Stimulated activated CD8-positive, alpha-beta memory T cell treated with anti-CD3 and anti-CD28 coated beads, Interleukin-12 subunit alpha, Interleukin-12 subunit beta, amount 100 ng/mL, for 4 hours (primary cell): ENCODE measurements around the gene MICALL1.
"Not testable (repeated sequence)": the region's sequence is repeated elsewhere in the genome, so short reads cannot be mapped to it uniquely, and the experiment has no call there.

Experiments used
- DNase-seq: peaks from one replicate; pipeline ENCODE4 v3.0.0-alpha.2; 2020; ENCODE audit warnings: low read depth

MICALL1 gene

DNA sequence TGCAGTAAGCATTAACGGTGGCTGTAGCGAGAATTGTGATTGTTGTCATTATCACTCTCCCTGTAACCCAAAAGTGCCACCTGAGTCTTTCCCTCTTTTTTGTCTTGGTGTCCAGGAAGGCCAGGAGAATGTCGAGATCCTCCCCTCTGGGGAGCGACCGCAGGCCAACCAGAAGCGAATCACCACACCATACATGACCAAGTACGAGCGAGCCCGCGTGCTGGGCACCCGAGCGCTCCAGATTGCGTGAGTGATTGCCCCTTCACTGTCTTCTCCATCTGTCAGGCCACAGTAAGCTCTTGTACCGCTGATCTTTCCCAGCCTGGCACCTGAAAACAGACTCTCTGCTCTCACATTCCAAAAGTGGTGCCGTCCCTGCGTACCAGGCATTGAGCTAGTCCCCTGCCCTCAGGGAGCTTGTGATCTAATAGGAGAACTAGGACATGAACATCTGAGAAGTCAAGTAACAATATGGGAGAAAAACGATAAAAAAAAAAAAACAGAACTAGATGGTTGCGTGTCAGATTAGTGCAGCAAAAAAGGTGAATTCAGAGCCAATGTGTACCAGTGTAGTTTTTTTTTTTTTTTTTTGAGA lies 53.2 kb downstream of the MICALL1 start:
- DNase-seq = no peak

DNA sequence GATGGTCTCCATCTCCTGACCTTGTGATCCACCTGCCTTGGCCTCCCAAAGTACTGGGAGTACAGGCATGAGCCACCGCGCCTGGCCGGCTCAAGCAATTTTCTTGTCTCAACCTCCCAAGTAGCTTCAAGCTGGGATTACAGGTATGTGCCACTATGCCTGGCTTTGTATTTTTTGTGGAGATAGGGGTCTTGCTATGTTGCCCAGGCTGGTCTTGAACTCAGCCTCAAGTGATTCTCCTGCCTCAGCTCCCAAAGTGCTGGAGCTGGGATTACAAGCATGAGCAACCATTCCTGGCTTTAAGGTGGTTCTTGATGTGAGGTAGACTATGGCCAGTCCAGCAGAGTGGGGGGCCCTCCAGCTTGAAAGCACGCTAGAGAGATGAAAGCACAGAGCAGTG lies 55.0 kb downstream of the MICALL1 start:
- DNase-seq = no peak

DNA sequence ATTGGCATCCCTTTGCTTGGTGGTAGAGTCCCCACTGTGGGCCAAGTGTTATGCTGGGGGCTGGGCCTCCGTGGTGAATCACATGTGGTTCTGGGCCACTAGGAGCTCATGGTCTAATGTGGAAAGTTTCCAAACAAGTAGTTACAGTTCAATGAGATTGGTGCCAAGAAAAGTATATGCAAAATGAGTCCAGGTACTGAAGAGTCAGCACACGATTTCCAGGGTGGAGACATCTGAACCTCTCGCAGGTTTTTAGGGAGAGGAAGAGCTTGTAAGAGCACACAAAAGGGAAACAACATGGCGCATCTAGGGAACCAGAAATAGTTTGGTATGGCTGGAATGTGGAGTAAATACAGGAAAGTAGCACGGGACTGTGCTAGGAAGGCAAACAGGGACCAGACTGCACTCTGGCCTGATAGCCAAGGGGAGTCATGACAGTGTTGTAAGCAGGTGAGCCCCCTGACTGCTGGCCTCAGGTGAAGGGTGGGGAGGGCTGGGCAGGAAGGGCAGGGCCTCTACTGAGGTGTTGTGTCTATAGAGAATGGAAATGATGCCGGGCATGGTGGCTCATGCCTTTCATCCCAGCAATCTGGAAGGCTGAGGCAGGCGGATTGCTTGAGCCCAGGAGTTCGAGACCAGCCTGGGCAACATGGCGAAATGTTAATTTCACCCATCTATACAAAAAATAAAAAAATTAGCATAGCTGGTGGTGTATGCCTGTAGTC lies 60.0 kb downstream of the MICALL1 start:
- DNase-seq = no peak

DNA sequence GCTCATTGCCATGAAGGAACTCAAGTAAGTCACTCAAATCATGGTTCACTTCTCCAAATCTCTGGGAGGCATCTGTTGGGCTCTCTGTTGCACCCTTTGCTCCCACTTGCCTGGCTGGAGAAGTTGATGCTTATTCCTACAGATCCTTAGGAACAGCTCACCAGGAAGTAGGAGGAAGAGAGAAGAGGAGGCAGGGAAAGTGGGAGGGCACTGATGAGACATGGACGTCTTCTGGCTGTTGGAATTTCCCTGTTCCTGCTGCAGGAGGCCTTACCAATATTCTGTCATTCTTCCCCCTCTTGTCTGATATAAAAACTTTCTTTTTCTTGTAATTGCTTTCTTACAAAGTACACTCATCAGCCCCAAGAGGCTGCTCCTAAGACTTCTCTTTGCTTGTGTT lies 61.0 kb downstream of the MICALL1 start:
- no peak for DNase-seq

DNA sequence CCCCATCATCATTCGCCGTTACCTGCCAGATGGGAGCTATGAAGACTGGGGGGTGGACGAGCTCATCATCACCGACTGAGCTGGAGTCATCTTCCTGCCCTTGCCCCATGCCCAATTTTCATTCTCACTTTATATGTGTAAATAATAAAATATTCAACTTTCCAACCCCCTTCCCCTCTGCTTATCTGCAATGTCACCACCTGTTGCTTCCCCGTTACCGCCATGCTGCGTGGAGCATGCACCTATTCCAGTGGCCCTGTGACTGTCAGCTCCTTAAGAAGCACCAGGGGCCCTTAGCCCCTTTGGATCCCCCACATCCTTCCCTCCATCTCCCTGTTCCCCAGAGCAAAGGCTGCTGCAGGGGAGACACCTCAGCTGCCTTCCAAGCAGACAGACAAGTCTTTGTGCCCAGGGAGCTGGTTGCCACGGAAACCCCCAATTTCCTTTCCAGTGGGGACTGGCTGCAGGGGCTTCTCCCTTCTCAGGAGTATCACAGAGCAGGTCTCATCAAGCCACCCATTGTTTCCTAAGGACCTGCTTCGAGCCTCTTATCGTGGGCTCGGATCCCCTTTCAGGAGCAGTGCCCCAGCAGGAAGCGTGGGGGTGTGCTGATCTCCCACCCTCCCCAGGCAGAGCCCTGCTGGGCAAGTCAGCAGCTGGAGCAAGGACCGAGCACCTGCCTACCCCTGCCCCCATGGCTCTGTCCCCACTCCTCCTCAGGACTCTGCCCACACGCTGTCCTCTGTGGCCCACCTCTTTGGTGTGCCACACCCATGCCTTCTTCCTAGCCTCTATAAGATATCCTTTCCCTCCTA lies 61.7 kb downstream of the MICALL1 start:
- no peak for DNase-seq

DNA sequence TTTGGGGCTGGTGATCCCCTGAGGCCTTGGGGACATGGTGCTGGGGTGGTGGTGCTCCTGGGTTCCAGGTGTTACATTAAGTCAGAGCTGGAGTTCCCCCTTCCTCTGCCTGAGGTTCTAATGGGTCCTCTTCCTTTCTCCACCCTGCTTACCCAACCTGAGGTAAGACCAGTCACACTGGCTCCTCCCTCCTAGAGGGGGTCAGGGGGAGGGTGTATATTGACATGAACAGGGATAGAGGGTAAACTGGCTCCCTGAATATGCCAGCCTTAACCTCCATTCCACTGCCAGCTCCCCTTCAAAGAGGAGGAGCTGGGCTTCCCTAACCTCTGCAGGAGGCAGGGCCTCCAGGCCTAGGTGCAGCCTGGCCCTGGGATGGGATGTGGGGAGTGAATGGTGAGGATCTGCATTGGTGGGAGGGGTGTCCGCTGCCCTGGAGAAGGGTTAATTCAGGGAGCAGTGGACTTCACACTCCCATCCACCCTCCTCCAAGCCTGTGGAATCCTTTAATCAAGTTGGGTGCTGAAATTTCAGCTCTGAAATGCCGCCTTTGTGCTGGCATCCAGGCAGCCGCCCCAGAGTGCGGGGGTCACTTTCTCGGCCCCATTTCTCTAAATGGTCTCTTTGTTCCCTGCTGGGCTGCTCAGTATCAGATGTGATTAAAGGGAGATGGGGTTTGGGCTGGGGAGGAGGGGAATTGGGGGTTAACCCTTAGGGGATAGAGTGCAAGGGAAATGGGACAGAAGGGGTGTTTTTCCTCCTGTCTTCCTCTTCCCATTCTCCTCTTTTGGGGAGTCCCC lies 62.6 kb downstream of the MICALL1 start:
- DNase-seq = no peak

DNA sequence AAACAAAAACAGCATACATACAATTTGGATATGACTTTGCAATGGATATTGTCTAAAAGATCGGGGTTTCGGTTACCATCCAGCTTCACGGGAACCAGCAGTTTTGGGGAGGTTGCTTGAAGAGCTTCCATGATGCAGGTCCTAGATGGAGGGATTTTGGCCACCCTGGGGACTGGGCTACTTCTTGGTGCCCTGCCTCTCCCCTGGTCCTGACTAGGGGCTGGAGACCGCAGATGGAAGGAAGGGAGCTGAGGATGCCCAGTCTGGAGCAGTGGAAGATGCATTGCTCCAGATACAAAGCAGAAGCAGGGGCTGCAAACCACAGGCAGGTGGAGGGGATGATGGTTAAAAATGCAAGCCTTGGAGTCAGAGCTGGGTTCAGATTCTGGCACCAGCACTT lies 64.8 kb downstream of the MICALL1 start:
- DNase-seq = no peak

DNA sequence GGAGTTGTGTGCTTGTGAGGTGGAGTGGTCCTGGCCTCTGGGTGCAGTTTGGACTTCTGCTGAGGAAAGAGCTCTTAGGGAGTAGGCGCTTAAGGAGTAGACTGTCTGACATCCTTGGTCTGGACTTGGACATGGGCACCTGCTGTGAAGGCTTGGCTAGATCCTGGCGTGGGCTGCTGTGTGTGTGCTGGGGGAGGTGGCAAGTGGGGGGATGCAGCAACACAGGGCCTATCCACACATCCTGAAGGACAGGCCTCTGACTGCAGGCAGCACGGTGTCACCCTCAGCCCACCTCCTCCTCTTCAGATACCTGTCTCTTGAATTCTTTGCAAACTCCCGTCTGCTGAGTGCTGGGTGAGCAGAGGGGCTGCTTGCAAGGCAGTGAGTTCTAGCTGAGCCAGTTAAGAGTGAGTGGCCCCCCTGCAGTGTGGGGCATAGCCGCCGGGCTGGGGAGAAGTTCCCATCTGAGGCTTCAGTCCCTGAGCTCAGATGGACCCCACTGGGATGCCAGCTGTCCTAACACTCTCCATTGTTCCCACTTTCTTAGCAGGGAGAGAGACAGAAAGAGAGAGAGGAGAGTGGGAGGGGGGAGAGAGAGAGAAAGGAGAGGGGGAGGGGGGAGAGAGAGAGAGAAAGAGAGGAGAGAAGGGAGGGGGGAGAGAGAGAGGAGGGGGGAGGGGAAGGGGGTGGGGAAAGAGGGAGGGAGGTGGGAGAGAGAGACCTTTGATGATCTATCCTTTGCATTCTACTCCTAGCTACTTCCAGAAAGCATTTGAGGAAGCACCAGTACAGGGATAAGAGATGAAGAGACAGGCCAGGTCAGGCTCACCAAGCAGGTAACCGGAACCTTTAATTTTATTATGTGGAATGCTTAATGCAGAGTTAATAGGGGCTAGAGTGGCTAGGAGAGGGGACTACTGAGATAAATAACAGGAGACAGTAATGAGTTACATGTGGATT lies 65.7 kb downstream of the MICALL1 start:
- DNase-seq = no peak

DNA sequence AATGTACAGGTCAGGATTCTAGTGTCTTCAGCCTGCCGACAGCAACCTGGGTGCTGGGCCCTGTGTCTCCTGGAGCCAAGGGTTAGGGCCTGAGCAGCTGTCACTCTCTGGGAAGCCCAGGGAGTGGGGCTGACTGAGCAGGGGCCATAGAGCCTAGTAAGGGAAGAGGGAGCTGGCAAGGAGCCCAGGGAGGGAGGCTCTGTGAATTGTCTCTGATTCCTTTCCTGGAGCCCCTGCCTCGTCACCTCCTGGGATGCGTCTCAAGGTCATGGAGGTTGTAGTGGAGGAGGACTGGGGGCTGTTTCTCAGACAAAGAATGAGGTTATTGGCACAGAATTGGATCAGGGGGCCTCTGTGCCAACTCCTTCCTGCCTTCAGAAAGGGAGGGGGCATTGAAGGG lies 66.4 kb downstream of the MICALL1 start:
- DNase-seq = no peak

DNA sequence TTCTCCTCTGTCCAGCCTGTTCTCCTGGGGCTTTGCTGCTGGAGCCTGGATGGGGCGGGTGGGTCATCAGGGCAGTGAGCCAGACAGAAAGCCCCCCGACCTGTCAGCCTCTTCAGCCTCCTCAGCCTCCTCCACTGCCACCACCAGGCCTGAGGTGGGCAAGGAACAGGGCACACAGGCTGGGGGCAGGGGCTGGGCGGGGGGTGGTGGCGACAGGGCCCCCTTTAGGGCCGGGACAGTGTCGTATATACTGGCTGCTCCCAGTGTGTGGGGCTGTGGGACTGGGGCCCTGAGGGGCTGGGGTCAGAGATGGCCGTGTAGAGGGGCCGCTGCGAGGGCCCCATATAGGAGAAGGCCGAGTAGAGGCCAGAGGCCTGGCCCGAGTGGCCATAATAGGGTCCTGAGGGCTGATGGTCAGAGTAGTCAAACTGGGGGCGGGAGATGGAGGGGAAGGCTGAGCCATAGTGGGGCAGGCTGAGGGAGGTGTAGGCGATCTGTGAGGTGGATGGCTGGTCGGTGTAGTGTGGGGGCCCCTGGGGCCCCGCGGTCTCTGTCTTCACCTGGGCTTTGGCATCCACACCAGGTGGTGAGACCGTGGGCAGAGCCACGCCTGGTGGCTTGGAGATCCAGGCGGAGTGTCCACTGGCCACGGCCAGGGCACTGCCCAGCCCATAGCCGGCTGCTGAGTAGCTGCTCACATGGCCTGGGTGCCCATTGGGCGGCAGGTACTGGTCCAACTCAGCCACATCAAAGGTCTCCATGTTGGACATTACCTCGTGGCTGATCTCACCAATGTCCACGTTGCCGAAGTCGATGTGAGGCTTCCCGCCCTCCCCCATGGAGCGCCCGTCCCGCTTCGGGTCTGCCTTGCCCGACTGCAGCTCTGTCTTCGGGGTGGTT lies 67.4 kb downstream of the MICALL1 start:
- DNase-seq = no peak

DNA sequence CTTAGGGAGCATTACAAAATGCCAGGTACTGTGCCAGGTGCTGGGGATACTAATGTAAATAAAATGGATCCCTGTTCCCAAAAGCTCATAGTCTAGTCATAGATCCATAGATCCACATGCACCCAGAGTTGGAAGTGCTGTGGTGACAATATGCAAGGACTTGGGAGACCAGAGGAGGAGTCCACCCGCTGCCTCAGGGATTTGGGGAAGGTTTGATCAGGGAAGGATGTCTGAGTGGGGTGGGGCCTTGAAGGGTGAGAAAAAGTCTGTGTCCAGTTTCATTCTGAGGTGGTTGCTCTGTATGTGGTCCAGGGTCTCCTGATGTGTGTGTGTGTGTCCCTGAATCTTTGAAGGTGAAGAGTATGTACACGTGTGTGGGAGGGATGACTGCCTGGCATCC lies 69.1 kb downstream of the MICALL1 start:
- no peak for DNase-seq

DNA sequence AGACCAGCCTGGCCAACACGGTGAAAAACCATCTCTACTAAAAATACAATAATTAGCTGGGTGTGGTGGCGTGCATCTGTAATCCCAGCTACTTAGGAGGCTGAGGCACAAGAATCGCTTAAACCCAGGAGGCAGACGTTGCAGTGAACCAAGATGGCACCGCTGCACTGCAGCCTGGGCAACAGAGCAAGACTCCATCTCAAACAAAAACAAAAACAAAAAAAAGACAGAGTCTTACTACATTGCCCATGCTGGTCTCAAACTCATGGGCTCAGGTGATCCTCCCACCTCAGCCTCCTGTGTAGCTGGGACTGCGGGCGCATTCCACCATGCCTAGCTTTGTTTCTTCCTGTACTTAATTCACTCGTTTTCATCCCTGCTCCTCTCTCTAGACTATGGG lies 69.9 kb downstream of the MICALL1 start:
- DNase-seq = not testable (repeated sequence)

DNA sequence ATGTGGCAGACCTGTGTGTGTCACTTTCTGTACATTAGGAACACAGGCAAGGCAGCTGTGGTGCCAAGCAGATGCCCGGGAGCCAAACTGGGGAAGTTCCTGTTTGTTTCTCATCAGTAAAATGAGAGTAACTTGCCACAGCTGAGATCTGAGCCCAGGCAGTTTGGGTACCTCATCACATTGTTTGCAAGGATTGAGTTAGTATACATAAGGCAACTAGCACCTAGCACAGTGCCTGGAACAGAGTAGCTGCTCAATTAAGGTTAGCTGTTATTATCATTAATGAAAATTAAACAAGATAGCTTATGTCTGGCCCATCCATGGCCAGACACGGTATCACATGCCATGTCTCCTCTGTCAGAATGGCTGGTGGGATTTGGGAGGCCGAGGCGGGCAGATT lies 70.5 kb downstream of the MICALL1 start:
- DNase-seq = no peak

DNA sequence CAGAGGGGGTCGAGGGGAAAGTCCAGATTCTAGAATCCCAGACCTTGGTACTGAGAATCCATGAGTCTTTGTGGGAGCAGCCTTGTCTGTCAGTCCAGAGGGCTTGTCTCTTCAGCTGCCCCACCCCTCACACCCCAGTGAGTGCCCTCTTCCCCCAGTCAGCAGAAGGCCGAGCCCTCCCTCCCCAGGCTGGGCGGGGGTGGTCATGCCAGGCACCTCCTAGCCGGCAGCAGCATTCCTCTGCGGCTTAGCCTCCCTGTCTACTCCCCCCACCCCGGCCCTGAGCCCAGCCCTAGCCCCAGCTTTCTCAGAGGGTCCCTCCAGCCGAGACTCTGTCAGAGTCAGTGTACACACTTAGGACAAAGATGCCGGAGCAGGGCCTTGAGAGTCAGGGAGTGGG lies 73.7 kb downstream of the MICALL1 start:
- DNase-seq = no peak

DNA sequence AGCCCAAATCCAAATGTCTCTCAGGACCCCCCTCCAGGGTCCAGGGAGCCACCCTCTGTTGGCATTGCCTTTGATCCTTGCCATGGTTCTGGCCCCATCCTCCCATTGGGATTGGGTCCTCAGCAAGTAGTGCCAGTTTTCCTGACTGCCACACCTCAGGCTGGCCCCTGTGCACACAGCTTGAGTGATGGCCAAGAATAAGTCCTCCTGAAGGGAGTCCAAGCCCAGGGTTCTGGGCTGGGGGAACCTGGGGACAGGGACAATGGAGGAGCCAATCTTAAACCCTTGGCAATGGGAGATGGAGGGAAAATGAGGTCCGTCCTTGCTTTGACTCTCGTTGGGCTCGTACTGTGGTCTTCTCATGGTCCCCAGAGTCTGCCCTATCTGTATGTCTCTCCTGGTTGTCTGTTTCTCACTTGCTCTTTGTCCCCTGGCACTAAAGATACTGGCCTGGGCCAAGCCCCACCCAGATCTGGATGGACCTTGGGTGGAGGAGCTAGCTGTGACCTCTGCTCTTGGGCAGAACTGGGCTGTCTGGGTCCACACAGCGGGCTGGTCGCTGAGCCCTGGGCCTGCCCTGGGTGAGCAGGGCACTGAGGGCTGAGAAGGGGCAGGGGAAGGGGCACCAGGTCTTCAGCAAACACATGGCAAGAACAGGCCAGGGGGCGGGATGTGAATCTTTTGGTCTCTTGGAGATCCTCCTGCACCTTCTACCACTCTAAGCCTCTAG lies 75.3 kb downstream of the MICALL1 start:
- no peak for DNase-seq

DNA sequence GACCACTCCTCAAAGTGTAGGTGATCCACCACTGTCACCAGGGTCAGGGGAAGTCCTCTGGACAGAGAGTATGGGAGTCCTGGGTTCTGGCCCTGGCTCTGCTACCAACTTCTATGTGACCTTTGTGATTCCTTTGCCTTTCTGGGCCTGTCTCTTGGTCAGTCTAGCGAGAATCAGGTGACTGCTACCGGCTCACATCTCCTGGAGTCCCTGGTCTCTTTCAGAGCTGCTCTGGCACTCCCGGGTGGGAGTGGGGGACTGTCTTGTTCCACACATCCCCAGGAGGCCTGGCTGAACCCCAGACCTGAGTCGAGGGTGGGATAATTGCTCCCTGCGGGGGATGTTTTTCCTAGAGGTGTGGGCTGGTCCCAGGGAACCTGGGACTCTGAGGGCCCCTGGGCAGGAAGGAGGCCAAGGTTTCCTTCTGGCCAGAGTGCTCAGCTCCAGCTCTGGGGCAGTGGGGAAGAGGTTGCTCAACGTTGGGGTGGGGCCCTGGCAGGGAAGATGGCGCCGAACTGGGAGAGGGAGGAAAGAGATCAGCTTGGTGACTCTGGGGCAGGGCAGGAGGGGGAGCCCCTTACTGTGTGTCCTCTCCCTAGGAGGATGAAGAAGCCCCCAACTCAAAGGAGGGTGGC lies 76.2 kb downstream of the MICALL1 start:
- no peak for DNase-seq

DNA sequence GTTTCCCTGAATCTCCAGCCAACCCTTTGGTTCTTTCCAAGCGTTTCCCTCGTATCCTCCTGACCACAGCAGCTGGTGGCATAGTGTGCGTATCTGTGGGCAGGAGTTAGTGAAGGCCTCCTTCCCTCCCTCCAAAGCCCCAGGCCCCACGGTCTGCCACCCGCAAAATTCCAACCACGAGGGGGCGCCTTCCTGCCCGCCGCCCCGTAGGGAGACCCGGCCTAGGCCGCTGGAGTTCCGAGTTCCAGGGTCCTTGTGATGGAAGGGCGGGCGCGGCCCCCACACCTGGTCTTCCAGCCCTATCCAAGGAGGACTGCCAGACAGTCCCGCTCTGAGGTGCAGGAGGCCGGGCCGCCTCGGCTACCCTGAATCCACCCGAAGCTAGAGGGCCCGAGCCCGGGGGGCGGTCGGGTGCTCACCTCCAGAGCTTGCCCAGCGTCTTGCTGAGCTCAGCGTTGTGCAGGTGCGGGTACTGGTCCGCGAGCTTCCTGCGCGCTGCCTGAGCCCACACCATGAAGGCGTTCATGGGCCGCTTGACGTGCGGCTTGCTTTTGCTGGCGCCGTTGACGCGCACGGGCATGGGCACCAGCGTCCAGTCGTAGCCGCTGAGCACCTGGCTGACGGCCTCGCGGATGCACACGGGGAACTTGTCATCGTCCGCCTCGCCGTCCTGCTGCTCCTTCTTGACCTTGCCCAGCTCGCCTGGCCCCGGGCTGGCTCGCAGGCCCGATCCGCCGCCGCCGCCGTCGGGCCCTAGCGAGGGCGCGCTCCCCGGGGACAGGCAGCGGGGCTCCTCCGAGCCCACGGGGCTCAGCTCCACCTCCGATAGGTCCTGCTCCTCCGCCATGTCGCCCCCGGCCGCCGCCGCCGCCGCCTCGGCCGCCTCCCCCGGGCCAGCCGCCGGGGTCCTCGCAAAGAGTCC lies 77.1 kb downstream of the MICALL1 start:
- no peak for DNase-seq
